Hepatocyte (in vitro differentiated cells): Measurements from ENCODE around the gene ING5. TPM values are rescaled to one million over a fixed set of nuclear protein-coding genes. Genes with fewer than 3 reads are reported as not detected.

ENCODE experiments used
- DNase-seq: peaks from one replicate; pipeline ENCODE4 v3.0.0-alpha.2; 2016; ENCODE audit warnings: low spot score
- H2AFZ ChIP-seq: fragments of 200-600 bp; sonication (generic); 2 replicates; pipeline ENCODE4 v1.6.0; 2016; ENCODE audit warnings: antibody characterized with exemption, mild to moderate bottlenecking
- H3K27ac ChIP-seq: fragments of 200-600 bp; sonication (generic); 2 replicates; pipeline ENCODE4 v1.5.1; 2016; ENCODE audit warnings: mild to moderate bottlenecking
- H3K27me3 ChIP-seq: fragments of 200-600 bp; sonication (generic); 2 replicates; pipeline ENCODE4 v1.6.1; 2016
- H3K36me3 ChIP-seq: fragments of 200-600 bp; sonication (generic); replicated peaks from 2 replicates; pipeline ENCODE4 v1.5.1; 2016; ENCODE audit warnings: low read depth; ENCODE audit not compliant: insufficient read depth
- H3K4me1 ChIP-seq: fragments of 200-600 bp; sonication (generic); 2 replicates; pipeline ENCODE4 v1.5.1; 2016; ENCODE audit warnings: mild to moderate bottlenecking, moderate library complexity; ENCODE audit not compliant: insufficient read depth
- H3K4me2 ChIP-seq: fragments of 200-600 bp; sonication (generic); 2 replicates; pipeline ENCODE4 v1.6.0; 2016
- H3K4me3 ChIP-seq: fragments of 200-600 bp; sonication (generic); 2 replicates; pipeline ENCODE4 v1.5.1; 2016; ENCODE audit warnings: mild to moderate bottlenecking
- H3K79me2 ChIP-seq: fragments of 200-600 bp; sonication (generic); 2 replicates; pipeline ENCODE4 v1.6.0; 2017; ENCODE audit warnings: mild to moderate bottlenecking
- H3K9me2 ChIP-seq: fragments of 200-600 bp; sonication (generic); replicated peaks from 2 replicates; pipeline ENCODE4 v1.6.0; 2017; ENCODE audit warnings: mild to moderate bottlenecking; ENCODE audit not compliant: insufficient read depth
- H3K9me3 ChIP-seq: fragments of 200-600 bp; sonication (generic); 2 replicates; pipeline ENCODE4 v1.5.1; 2016; ENCODE audit warnings: low read depth, mild to moderate bottlenecking
- H4K20me1 ChIP-seq: fragments of 200-600 bp; sonication (generic); 2 replicates; pipeline ENCODE4 v1.6.0; 2016; ENCODE audit warnings: mild to moderate bottlenecking; ENCODE audit not compliant: insufficient read depth, poor library complexity, severe bottlenecking
- EZH2 ChIP-seq: fragments of 200-600 bp; sonication (generic); IDR thresholded peaks from 2 replicates; pipeline ENCODE4 v1.6.1; 2016; ENCODE audit warnings: antibody characterized with exemption, mild to moderate bottlenecking, borderline replicate concordance
- EZH2phosphoT487 ChIP-seq: fragments of 200-600 bp; sonication (generic); IDR thresholded peaks from one replicate; pipeline ENCODE4 v1.6.1; 2018; ENCODE audit warnings: antibody characterized with exemption, mild to moderate bottlenecking, low read depth, moderate library complexity; ENCODE audit not compliant: unreplicated experiment, severe bottlenecking
- WGBS: methylation state at CpG from one replicate; pipeline ENCODE4 v1.1.6; 2016; ENCODE audit warnings: low lambda C conversion rate; ENCODE audit errors: missing lambda C conversion rate; 5-methylcytosine and 5-hydroxymethylcytosine counted together
- polyA plus RNA-seq: library from polyadenylated mRNA; unstranded; fragments of >200 nt; fragmentation: Nextera tagmentation; extraction: Ambion mirVana; gene quantifications from 2 replicates; pipeline ENCODE4 v1.2.1, GENCODE V29; 2016
- total RNA-seq: library from RNA; depleted of rRNA; stranded (reverse); fragments of >200 nt; gene quantifications from 2 replicates; pipeline ENCODE4 v1.2.3, GENCODE V29; 2014
- TF ChIP-seq, protein P1 (sequence below): fragments of 200-600 bp; sonication (generic); IDR thresholded peaks from 2 replicates; pipeline ENCODE4 v1.5.1; 2016; ENCODE audit warnings: antibody characterized with exemption, mild to moderate bottlenecking; ENCODE audit not compliant: poor library complexity

ING5 gene
- total and polyA plus RNA-seq, 2 experiments from 2014 or later = 27.6 to 33.4 TPM

DNA sequence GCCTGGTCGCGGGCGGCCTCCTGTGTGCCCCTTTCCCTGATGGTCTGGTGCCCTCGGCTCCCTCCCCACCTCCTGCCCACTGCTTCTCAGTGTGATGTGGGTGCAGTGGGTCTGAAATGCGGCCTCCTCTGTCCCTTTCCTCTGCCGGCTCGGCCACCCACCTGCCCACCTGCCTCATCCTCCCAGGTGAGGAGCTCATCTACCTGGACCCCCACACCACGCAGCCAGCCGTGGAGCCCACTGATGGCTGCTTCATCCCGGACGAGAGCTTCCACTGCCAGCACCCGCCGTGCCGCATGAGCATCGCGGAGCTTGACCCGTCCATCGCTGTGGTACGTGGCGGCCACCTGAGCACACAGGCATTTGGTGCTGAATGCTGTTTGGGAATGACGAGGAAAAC is 33.5 kb upstream of the ING5 start:
- Histone ChIP-seq H3K4me2 (no peak overlapping the region), H3K9me2 (no peaks in the 10 kb centered on the region), H2AFZ (no peak overlapping the region), H3K27ac (no peak overlapping the region), H3K4me1 (no peaks in the 10 kb centered on the region), H3K36me3 (no peaks in the 10 kb centered on the region), H3K27me3 (no peaks in the 10 kb centered on the region), H3K4me3 (no peak overlapping the region), H3K9me3 (no peaks in the 10 kb centered on the region), H4K20me1 (no peaks in the 10 kb centered on the region), H3K79me2 (no peaks in the 10 kb centered on the region)
- no peak for TF ChIP-seq EZH2phosphoT487
- TF ChIP-seq, protein P1, sequence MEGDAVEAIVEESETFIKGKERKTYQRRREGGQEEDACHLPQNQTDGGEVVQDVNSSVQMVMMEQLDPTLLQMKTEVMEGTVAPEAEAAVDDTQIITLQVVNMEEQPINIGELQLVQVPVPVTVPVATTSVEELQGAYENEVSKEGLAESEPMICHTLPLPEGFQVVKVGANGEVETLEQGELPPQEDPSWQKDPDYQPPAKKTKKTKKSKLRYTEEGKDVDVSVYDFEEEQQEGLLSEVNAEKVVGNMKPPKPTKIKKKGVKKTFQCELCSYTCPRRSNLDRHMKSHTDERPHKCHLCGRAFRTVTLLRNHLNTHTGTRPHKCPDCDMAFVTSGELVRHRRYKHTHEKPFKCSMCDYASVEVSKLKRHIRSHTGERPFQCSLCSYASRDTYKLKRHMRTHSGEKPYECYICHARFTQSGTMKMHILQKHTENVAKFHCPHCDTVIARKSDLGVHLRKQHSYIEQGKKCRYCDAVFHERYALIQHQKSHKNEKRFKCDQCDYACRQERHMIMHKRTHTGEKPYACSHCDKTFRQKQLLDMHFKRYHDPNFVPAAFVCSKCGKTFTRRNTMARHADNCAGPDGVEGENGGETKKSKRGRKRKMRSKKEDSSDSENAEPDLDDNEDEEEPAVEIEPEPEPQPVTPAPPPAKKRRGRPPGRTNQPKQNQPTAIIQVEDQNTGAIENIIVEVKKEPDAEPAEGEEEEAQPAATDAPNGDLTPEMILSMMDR = no peak
- TF ChIP-seq EZH2 = no peak
- 97% methylated on average over 21 of the region's 21 CpGs for WGBS
- no peak for DNase-seq

DNA sequence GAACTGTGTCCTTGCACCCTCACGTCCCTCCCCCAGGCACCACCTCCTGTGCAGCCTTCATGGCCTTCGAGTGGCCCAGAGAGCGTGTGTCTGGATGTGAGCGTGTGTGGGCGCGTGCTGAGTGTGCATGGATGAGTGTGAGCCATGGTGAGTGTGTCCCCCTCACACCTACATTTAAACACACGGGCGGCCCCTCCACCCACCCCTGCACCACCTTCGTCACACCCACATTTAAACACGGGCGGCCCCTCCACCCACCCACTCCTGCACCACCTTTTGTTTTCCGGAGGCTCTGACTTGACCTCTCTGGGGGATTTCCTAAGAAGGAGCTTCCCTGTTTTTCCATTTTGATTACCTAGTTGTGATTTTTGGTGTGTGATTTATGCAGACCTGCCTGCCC is 33.0 kb upstream of the ING5 start:
- 90% methylated on average over 12 of the region's 12 CpGs for WGBS
- H3K27ac ChIP-seq = no peak overlapping the region
- H3K9me2 ChIP-seq = no peaks in the 10 kb centered on the region
- H3K36me3 ChIP-seq = no peaks in the 10 kb centered on the region
- TF ChIP-seq EZH2phosphoT487 (no peak), EZH2 (no peak)
- TF ChIP-seq, protein P1 = no peak
- H4K20me1 ChIP-seq = no peaks in the 10 kb centered on the region
- H3K4me3 ChIP-seq = no peak overlapping the region
- no peaks in the 10 kb centered on the region for H3K9me3 ChIP-seq
- no peak for DNase-seq
- H3K27me3 ChIP-seq = no peaks in the 10 kb centered on the region
- H3K4me1 ChIP-seq = no peaks in the 10 kb centered on the region
- no peak overlapping the region for H3K4me2 ChIP-seq
- no peak overlapping the region for H2AFZ ChIP-seq
- no peaks in the 10 kb centered on the region for H3K79me2 ChIP-seq

DNA sequence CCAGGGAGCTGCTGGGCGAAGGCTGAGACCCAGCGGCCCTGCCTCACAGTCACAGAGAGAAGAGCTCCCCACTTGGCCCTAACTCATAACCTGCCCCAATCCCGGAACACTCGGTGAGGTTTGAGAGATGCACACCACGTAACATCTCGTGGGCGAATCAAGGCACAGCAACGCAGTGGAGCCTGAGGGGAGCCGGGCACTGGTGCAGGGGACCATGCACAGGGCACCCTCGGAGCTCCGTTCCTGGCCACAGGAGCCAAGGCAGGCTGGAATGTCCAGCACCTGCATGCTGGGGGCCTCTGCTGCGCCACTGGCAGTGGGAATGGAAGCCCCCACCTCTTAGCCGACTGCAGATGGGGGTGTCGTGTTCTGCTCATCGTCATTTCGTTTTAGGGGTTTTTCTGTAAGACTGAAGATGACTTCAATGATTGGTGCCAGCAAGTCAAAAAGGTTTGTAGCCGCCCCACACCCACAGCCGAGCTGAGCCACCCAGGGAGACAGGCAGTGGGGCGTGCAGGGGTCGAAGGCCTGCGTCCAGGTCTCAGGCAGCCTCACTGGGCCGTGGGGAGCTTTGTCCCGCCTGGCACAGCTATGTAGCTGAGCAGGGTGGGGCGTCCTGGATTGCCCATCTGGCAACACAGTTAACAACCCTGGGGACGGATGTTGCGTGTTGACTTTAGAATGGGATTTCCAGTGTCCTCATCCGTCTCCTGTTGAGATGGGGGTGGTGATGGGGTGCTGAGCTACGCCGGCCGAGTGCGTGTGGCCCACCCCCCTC is 31.3 kb upstream of the ING5 start:
- no peaks in the 10 kb centered on the region for H3K9me3 ChIP-seq
- no peaks in the 10 kb centered on the region for H4K20me1 ChIP-seq
- H3K4me1 ChIP-seq = no peaks in the 10 kb centered on the region
- no peaks in the 10 kb centered on the region for H3K9me2 ChIP-seq
- no peak for DNase-seq
- no peak overlapping the region for H2AFZ ChIP-seq
- H3K4me2 ChIP-seq = no peak overlapping the region
- no peak overlapping the region for H3K27ac ChIP-seq
- no peaks in the 10 kb centered on the region for H3K36me3 ChIP-seq
- TF ChIP-seq, protein P1 = no peak
- TF ChIP-seq EZH2phosphoT487 (no peak), EZH2 (no peak)
- H3K4me3 ChIP-seq = no peak overlapping the region
- WGBS = 89% methylated on average over 31 of the region's 31 CpGs
- no peaks in the 10 kb centered on the region for H3K79me2 ChIP-seq
- no peaks in the 10 kb centered on the region for H3K27me3 ChIP-seq
